ENCODE results near the gene SLC9A8.
A peak's percentile ranks its signal among the peaks of the same experiment; 100 is the strongest.

Gene SLC9A8

GRCh38 chr20:49896204-49896603 lies 83.6 kb downstream of the SLC9A8 start:
- DNase-seq, result no peak

DNA sequence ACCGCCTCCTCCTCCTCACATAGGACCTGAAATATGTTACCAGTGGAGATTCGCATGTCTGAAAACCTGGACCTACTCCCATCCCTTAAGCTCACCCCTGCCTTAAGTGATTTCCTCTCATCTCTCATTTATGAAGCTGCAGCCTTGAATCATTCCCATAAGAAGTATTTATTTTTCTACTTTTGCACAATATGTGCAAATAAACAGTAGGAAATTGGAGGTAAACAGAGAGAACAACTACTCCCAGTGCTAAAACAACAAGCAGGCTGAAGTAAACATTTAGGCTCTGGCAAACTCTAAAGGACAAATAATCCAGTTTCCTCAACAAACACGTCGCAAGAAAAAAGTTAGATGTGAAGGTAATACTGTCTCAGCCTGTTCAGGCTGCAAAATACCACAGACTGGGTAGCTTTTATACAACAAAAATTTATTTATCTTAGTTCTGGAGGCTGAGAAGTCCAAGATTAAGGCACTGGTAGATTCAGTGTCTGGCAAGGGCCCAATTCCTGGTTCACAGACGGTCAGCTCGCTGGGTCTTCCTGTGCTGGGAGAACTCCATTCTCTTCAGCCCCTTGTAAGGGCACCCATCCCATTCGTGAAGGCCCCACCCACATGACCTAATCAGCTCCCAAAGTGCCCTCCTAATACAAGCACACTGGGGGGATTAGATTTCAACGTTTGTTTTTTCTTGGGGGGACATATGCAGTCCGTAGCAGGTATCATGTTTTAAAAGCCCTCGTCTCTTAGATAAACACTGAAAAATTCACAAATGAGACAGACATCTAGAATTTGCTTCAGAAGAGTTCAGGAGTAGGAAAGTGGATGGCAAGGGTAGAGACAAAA lies 87.1 kb downstream of the SLC9A8 start:
- DNase-seq, result no peak

DNA sequence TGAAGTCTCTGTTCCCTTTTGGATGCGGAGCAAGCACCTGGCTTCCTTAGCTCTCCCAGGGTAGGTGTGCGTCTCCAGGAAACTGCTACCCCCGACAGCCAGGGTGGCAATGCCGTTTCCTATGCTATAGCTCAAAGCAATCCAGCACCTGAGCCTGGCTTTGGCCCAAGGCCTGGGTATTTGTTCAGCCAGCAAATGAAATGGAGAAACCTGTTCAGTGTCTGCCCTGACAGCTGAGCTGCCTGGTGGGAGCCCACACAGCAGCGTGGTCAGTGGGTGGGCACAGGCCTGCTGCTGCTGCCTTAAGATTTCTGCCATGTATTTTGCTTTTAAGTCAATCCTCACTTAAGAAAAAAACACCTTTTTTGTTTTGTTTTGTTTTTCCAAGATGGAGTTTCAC lies 89.0 kb downstream of the SLC9A8 start:
- DNase-seq, result no peak

DNA sequence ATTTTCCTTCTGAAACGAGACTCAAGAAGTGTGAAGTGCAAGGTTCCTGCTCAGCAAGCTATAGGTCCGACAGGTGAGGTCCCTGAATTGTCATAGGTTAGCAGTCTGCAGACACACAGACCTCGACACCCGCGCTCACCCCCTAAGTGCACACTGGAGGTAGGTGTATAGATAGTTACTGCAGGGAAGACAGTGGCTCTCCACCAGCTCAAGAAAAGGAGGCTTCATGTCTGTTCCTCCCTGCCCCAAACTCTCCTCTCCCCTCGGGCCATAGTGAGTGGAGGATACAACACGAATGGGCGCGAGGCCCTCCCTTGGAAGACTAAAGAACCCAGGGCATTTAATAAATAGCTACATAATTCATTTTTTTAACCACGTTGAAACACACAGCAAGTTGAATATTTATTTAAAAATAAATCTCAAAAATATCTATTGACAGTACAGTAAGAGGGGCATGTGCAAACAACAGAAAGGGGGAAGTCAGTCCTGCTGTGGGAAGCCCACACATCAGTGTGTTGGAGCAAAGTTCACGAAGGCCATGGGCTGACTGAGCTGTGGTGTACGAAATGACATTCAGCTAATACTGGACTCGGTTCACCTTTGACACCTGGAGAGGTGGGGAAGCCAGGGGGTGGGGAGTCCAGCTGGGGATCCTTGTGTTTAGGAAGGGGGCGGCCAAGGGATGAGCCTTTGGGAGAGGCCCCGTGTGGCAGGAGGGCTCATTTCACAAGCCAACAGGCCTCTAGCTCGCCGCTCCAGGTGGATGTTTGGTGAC lies 92.0 kb downstream of the SLC9A8 start:
- DNase-seq, result no peak

DNA sequence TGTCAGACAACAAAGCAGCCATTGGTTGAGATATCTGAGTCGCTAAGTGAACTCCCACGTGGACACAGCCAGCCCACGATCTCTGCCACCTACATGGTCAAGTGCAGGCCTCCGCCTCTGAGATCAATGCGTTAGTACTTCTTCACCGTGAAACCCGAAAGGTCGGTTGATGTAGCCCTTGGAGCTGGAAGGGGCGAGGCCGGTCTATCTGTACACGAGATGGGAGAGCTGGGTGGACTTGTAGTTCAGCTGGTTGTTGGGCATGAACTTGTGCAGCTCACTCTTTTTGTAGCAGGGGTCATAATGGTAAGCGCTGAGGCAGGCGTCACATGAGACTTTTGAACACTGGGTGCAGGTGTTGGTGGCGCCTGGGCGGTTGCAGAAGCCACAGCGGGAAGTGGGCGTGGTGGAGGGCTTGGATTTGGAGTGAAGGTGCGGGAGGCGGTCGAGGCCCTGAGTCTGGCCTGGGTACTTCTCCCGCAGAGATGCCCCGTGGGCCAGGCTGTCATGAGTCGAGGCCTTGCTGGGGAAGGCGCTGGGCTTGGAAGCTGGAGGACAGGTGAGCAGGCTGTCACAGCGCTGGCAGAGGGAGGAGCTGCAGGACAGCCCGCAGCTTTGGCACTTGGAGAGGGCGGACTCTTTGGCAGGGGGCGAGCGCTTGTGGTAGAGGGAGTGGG lies 92.9 kb downstream of the SLC9A8 start:
- no peak for DNase-seq

GRCh38 chr20:49906101-49906604 lies 93.5 kb downstream of the SLC9A8 start:
- DNase-seq, result no peak

DNA sequence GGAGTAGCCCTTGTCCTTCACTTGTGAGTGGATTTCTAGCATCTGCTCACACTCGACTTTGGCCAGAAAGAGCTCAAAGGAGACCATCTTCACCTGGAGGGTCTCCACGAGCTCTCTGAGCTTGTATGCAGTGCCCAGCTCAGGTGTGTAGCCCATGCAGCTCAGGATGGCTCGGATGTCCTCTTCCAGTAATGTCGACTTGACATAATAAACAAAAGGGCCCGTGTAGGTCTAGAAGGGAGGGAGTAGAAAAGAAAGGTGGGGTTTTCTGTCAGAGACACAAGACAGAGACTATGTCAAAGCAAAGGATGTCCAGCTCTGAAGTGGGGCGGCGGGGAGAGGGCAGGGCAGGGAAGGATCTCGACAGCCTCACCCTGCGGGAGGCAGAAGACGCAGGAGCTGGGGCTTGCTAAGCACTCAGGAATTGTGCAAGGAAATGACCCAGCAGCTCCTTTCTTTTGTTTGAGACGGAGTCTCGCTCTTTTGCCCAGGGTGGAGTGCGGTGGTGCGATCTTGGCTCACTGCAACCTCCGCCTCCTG lies 94.1 kb downstream of the SLC9A8 start:
- DNase-seq, result no peak

GRCh38 chr20:49907405-49908257 lies 95.0 kb downstream of the SLC9A8 start:
- no peak for DNase-seq

- DNase-seq, result no peak
Observed at GRCh38 chr20:49908258-49908565, 95.6 kb downstream of the SLC9A8 start.

DNA sequence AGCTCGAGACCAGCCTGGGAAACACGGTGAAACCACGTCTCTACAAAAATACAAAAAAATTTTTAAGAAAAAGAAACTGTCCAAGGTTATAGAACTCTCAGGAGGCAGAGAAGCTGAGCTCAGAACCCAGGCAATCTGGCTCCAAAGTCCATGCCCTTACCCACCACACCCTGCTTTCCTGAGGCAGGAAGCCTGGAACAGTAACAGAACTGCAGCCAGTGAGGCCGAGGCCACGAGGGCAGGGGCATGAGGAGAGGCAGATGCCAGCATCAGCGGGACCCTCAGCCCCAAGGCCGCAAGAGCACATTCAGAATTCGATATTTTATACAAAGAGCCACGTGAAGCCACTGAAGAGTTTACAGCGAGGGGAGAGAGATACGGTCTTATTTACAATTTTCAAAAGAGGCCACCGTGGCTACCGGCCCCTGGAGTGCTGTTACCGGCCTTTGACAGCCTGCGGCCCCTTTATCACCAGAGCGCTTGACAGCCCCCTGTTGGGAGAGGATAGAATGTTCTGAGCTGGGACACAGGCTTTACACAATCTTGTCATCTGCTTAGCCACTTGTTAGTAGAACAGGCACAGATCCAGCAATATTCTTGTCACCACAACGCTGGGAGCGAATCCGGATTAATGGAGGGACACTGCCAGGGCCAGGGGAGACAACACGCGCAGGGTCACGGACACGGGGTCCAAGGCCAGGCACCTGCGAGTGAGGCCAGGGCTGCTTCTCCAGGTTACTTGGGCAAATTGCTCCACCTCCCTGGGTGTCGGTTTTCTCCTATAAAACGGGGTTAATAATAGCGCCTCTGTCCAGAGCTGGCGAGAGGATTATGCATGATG lies 97.1 kb downstream of the SLC9A8 start:
- DNase-seq, result no peak

DNA sequence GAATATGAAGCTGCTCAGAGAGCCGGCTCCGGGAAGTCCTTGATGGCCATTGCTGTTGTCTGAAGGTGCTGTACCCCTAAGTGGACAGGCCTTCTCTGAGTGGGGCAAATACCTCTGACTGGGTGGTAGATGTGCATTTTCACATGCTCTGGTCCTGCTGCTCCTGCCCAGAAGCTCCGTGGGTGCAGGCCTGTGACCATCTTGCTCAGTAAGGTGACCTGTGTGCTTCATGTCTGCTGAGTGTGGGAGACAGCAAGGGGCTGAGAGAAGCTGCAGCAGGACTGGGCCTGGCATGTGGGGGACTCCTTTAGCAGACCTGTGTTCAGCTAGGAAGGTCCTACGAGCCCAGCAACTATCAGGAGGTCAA lies 97.7 kb downstream of the SLC9A8 start:
- no peak for DNase-seq

DNA sequence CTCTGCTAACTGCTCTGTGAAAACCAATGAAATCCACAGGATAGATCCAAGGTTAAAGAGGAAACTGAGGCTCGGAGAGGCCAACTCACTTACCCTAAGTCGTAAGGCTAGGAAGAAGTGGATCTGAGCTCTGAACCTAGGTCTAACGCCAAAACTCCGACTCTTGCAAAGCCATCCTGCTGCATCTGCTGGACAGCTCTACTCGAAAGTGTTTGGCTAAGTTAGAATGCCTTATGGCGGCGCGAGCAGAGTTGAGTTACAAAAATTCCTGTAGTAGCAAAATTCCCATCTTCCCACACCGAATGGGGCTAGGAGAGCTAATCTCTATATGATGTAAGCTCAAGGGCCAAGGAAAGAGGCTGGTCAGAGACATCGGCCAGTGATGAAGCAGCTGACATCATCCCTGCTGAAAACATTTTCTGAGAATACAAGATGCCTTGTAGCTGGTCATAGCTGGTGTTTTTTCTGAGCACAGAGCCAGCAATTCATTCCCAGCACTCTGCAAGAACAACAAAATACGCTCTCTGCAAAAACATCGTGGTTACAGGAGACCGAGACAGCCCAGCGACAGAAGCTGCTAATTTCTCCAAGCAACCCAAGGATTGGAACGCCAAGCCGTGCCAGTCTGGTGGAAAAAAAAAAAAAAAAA lies 100.9 kb downstream of the SLC9A8 start:
- no peak for DNase-seq

DNA sequence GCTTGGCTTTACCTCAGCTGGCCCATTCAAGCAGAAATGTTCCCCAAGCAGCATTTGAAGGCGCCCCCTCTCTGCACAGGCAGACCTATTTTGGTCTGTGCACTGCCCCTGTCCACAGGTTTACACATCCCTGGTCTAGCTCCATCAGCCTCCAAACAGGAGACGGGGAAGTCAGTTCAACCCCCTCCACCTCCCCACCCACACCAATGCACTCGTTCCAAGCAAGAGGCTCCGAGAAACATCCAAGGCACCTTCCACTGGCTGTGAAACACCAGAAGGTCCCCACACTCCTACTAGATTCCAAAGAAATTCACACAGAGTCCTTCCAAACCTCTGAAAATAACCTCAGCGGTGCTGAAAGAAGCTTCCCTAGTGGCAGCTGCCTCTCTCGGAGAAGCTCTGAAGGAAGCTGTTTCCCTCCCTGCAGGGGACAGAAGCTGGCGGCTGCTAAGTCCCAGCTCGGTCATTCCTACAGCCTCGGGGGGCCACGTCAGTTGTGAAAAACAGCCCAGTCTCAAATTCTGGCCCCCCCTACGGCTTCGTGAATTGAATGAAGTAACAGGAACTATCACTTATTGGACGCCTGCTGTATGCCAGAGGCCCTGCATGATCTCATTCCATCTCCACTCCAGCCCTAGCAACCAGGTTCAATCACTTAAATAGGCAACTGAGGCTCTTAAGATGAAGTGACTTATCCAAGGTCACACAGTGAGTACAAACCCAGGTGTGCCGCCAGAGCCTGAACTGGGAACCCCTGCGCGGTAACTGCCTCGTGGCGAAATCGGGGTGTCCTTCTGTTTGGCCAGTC lies 101.9 kb downstream of the SLC9A8 start:
- DNase-seq, result no peak

DNA sequence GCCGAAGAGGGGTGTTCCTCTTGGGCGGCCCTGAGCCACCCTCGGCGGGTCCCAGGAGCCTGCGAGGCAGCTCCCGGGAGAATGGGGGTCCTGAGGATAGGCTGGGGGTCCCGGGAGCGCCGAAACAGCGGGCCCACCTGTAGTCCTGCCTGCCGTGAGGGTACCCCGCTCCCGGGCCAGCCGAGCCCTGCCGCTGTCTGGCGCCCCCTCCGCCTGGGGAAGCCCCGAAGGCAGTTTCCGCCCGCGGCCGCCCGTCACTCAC lies 102.4 kb downstream of the SLC9A8 start:
- DNase-seq, result no peak

DNA sequence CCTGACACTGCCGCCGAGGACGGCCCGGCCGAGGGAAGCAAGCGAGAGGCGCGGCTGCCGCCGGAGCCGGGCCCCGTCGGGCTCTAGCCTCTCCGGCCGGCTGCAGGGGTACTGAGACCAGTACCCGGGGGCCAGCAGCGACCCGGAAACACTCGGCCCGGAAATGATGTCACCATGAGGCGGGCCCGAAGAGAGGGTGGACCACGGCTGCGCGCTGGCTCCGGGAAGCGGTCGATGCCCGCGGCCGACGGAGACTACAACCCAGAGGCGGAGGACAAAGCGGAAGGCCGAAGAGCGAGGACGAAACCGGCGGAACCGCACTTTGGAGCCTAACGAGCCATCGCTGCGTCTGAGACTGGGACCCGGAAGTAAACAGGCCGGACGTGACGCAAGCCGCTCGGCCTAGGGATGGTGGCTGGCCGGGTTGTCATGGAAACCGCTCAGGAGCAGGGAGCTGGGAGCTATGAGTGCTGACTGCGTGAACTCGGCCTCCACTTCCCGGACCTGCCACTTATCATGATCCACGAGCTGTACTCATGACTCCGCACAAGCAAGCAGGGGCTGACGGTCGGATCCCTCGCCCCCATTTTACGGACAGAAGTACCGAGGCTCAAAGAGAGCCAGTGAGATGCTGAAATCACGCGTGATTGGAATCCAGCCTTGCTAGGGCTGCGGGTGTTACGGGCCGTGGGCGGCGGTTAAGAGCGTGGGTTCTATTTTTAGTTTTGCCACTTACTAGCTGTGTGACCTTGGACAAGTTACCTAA lies 102.9 kb downstream of the SLC9A8 start, which contains the start of gene SPATA2:
TSS of gene SPATA2 (minus strand) at position 150 of the 766 bp plus-strand sequence. CDS start 7,039 bp downstream, outside the sequence.
- DNase-seq, result peak; percentile 85

- no peak for DNase-seq
Observed at GRCh38 chr20:49916146-49917002, 103.7 kb downstream of the SLC9A8 start.

DNA sequence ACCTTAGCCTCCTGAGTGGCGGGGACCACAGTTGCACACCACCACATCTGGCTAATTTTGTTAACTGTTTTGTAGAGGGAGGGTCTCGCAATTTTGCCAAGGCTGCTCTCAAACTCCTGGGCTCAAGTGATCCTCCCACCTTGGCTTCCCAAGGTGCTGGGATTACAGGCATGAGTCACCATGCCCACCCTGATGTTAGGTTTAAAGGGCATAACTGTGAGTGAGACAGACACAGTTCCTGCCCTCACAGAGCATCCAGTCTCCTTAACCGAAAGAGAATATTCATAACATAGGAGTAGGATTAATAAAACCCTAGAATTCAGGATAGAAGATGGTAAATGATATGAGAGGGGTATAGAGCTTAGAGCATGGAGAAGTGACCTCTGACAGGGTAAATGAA lies 105.8 kb downstream of the SLC9A8 start:
- DNase-seq, result no peak

DNA sequence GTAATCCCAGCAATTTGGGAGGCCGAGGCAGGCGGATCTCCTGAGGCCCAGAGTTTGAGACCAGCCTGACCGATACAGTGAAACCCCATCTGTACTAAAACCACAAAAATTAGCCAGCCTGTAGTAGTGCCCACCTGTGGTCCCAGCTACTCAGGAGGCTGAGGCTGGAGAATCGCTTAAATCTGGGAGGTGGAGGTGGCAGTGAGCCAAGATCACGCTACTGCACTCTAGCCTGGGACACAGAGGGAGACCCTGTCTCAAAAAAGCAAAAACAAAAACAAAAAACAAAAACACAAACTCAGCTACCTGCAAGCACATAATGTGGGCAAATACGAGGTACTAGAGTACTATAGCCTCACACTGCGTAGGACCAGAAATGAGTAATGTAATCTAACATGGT lies 106.4 kb downstream of the SLC9A8 start:
- DNase-seq, result no peak
